GM12874 (cell line): ENCODE data around the gene CASP5.
"Not testable (repeated sequence)": the region's sequence is repeated elsewhere in the genome, so short reads cannot be mapped to it uniquely, and the experiment has no call there.

ENCODE experiments used
- TF ChIP-seq, protein P1 (sequence below): IDR thresholded peaks from 2 replicates; pipeline ENCODE4 v1.5.1; 2011; ENCODE audit warnings: low read depth, mild to moderate bottlenecking, control low read depth, low read length, moderate library complexity; ENCODE audit not compliant: insufficient read depth

The CASP5 gene

DNA sequence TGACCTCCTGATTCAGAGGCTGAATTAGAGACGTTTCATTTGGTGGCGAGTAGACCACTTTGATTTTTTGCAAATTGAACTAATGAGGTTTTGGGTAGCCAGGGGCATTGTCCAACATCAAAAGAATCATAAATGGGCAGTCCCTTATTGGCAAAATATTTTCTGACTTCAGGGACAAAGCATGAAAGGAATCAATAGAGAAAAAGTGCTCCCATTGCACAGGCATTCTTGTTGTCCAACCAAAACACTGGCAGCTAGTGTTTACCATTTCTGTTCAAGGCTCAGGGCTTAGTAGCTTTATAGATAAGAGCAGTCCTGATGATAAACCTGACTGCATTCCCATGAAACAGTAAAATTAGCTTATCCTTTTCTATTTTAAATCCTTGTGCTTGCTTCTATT, 28.6 kb upstream of the CASP5 start:
- TF ChIP-seq, protein P1, sequence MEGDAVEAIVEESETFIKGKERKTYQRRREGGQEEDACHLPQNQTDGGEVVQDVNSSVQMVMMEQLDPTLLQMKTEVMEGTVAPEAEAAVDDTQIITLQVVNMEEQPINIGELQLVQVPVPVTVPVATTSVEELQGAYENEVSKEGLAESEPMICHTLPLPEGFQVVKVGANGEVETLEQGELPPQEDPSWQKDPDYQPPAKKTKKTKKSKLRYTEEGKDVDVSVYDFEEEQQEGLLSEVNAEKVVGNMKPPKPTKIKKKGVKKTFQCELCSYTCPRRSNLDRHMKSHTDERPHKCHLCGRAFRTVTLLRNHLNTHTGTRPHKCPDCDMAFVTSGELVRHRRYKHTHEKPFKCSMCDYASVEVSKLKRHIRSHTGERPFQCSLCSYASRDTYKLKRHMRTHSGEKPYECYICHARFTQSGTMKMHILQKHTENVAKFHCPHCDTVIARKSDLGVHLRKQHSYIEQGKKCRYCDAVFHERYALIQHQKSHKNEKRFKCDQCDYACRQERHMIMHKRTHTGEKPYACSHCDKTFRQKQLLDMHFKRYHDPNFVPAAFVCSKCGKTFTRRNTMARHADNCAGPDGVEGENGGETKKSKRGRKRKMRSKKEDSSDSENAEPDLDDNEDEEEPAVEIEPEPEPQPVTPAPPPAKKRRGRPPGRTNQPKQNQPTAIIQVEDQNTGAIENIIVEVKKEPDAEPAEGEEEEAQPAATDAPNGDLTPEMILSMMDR: no peak

DNA sequence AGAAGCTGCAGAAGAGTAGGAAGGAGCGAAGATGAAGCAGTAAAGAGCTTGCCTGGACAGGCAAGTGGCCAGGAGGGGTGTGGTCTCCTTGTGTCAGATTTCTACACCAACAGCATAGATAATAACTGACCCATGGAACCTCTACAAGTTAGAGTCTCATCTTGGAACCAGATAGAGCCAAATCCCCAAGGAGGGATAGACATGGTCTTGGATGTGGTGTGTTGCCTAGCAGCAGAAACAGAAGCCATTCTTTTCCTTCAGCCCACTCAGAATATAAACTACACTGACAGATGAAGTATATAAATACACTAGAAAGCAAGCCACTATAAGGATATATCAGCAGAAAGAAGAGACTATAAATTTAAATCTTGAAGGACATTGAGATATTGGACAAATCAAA, 26.5 kb upstream of the CASP5 start:
- TF ChIP-seq, protein P1: no peak

DNA sequence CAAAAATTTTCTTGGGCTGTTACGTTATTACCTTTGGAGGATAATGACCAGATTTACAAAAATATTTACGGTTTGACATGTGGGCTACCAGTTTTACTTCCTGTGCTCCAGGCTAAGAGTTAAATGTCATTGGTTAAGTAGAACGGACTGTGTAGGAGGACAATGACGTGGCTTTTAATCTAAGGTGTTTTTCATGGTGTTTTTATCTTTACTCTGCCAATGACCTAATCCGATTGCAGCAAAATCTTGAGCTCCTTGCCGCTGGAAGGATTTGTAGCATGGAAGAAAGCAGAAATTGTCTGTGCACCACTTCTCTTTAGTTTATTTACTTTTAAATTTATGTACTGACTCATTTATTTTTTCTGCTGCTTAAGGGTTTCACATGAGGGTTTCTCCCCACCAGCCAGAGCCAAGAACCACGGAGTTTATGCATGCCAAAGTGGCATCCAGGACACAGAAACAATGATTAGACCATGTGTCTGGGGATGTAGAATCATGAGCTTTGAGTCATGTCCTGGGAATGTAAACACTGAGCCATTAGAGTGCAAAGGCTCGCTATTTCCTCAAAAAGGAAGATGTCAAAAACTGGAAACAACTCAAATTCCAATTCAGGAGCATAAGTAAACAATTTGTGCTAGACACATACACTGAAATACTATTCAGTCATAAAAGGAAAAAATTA, 24.1 kb upstream of the CASP5 start:
- TF ChIP-seq, protein P1: no peak

DNA sequence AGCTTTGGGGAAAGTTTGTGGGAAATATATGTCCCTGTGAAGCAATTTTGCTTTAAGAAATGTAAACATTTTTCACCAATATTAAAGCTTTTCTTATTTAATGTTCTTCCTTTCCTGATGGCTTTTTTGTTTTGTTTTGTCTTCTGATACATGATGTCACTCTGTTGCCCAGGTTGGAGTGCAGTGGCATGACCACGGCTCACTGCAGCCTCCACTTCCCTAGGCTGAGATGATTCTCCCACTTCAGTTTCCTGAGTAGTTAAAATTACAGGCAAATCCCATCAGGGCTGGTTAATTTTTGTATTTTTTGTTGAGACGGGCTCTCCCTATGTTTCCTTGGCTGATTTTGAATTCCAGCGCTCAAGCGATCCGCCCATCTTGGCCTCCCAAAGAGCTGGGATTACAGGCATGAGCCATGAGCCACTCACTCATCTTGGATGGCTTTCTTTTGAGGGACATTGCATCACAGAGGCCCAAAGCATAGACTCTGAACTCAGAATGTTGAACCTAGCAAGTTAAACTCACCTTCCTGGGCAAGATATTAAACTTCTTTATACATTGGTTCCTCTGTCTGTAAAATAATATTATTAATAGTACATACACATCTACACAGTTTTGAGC, 22.8 kb upstream of the CASP5 start:
- TF ChIP-seq, protein P1: no peak

DNA sequence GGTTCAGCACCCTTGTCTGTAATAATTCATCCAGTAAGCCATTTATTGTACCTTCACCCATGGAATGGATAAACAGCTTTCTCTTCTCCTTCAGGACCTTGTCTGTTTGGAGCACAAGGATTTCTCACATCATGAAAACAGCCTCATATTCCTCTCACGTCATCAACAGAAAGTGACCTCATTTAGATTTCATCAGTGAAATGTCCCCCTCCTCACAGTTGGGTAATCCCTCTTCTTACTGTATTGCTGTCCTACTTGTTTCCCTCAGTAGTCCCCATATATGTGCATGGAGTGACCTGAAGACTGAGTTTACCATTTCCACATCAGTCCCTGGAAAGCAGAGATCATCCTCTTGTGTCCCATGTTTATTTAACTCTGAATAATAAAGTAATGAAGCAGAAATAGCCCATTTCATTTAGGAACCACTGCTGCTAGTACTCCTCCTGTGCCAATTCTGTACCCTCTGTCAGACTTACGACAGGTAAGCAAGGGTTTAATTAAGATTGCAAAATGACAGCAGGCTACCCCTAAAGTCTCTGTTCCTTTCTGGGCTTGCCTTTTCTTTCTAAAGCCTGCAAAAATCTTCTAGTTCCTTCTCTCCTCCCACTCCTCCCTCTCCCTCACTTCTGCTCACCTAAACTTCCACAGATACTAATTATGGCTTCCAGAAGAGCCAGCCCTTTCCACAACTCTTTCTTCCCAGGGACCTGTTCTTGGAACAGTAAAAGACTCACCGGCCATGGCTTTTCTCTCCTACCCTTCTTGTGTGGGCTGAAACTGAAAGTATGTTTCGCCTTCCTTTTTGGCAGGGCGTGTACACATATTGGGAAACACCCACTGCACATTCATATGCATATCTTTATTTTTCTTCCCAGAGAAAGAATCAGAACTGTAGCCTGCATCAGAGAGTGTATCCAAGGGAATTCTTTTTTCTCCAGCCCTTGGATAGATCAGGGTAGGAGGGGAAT, 21.9 kb upstream of the CASP5 start, which contains the start of gene CARD16:
TSS of gene CARD16 (minus strand) at position 779 of the 968 bp plus-strand sequence. CDS start at position 741, 38 bp downstream.
- TF ChIP-seq, protein P1: not testable (repeated sequence)

DNA sequence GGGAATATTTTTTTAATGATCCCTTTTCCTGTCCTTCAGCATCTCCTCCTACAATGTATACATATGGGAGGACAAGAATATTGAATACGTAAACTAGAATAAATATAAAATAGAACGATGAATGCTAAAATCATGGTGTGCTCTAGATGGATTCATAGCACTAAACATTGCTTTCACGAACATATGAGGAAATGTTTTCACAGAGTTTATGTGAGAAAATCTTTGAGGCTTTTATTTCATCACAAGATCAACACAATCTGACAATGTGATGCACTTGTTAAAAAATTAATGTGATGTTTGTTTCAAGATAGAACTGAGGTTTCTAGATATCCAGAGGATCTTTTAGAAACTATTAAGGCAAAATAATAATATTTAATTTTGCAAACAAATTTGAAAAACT, 19.2 kb upstream of the CASP5 start:
- TF ChIP-seq, protein P1: no peak

DNA sequence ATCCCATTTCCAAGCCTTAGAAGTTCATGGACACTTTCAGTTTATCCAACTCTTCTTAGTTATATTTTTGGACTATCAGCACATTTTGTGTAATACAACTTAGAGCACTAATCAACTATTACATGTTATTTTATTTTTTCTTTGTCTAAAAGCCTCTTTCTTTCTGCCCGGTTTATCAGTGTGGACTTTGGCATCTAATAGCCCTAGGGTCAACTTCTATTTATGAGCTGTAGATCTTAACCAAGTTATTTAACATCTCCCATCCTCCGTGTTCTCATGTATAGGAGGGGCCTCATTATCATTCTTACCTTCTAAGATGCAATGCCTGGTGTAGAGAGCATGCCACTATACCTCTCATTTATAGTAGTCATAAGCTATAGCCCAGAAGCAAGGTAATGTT, 17.7 kb upstream of the CASP5 start:
- TF ChIP-seq, protein P1: no peak
